HFFc6 (cell line): ENCODE data around the gene PCDH9. TPM values are rescaled to one million over a fixed set of nuclear protein-coding genes. Genes with fewer than 3 reads are reported as not detected.

Experiments used
- DNase-seq: peaks from one replicate; pipeline ENCODE4 v3.0.0-alpha.2; 2018
- H3K27ac Mint-ChIP-seq: 2 replicates; pipeline ENCODE4 v1.8.0; 2020; ENCODE audit warnings: mild to moderate bottlenecking, mixed read lengths
- H3K27me3 Mint-ChIP-seq: 2 replicates; pipeline ENCODE4 v1.8.0; 2021; ENCODE audit warnings: mild to moderate bottlenecking, moderate library complexity, mixed read lengths; ENCODE audit not compliant: insufficient read depth
- H3K36me3 Mint-ChIP-seq: 2 replicates; pipeline ENCODE4 v1.8.0; 2021; ENCODE audit warnings: low read depth, mixed read lengths
- H3K4me1 Mint-ChIP-seq: 2 replicates; pipeline ENCODE4 v1.8.0; 2020; ENCODE audit warnings: low read depth, mixed read lengths
- H3K4me3 Mint-ChIP-seq: 2 replicates; pipeline ENCODE4 v1.8.0; 2020; ENCODE audit warnings: mild to moderate bottlenecking, moderate library complexity, mixed read lengths
- H3K9me3 Mint-ChIP-seq: 2 replicates; pipeline ENCODE4 v1.8.0; 2020; ENCODE audit warnings: mild to moderate bottlenecking, mixed read lengths
- CTCF ChIP-seq: fragments of 200-600 bp; sonication (generic); IDR thresholded peaks from 2 replicates; pipeline ENCODE4 v1.5.0; 2021; ENCODE audit warnings: antibody characterized with exemption, mild to moderate bottlenecking
- total RNA-seq, 6 experiments: library from RNA; stranded (reverse); fragmentation: NEBNext Ultra II Directional; extraction: Animal tissue kit (Norgen Biotek cat#: 25700); gene quantifications; 2 replicates in 1 of 6; 3 replicates in 5 of 6; pipeline ENCODE4 v1.2.3, GENCODE V29; 2021

Gene PCDH9
- total RNA-seq, 6 experiments from 2014 or later, result 2.0 to 6.7 (median 2.6) TPM

DNA sequence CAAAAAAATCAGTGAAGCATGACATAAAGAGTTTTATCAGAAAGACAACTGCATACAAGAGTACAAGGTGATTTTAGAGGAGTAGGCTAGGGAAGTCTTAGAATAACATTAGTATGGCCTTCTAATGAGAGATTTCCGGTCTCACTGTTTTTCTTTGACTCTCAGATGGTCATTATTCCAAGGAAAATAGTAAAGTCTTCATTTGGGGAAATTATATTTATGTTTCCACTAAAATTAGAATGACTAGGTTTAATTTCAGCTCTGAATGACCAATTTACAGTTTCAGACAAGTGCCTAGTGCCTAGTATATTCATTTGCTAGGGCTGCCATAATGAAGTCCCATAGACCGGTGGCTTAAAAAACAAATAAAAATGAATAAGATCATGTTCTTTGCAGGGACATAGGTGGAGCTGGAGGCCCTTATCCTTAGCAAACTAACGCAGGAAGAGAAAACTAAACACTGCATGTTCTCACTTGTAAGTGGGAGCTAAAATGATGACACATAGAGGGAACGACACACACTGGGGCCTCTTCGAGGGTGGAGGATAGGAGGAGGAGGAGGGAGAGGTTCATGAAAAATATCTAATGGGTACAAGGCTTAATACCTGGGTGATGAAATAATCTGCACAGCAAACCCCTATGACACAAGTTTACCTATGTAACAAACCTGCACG is 303.1 kb downstream of the PCDH9 start:
- TF ChIP-seq CTCF, result no peak
- H3K36me3 Mint-ChIP-seq, result no peaks in the 10 kb centered on the region
- DNase-seq, result no peak
- no peaks in the 10 kb centered on the region for H3K9me3 Mint-ChIP-seq
- H3K27me3 Mint-ChIP-seq, result no peaks in the 10 kb centered on the region
- H3K4me1 Mint-ChIP-seq, result no peaks in the 10 kb centered on the region
- no peak overlapping the region for H3K4me3 Mint-ChIP-seq
- no peak overlapping the region for H3K27ac Mint-ChIP-seq

GRCh38 chr13:66926200-66926850 is 303.8 kb downstream of the PCDH9 start:
- no peak for DNase-seq
- no peak overlapping the region for H3K4me3 Mint-ChIP-seq
- H3K36me3 Mint-ChIP-seq, result no peaks in the 10 kb centered on the region
- H3K27ac Mint-ChIP-seq, result no peak overlapping the region
- no peak for TF ChIP-seq CTCF
- H3K9me3 Mint-ChIP-seq, result no peaks in the 10 kb centered on the region
- no peaks in the 10 kb centered on the region for H3K4me1 Mint-ChIP-seq
- no peaks in the 10 kb centered on the region for H3K27me3 Mint-ChIP-seq

- H3K36me3 Mint-ChIP-seq, result no peaks in the 10 kb centered on the region
- no peak for TF ChIP-seq CTCF
- no peaks in the 10 kb centered on the region; the same call in 1 of the 2 replicates for H3K9me3 Mint-ChIP-seq
- no peaks in the 10 kb centered on the region; the same call in none of the 2 replicates for H3K27me3 Mint-ChIP-seq
- H3K4me1 Mint-ChIP-seq, result no peaks in the 10 kb centered on the region
- no peak for DNase-seq
- H3K4me3 Mint-ChIP-seq, result no peak overlapping the region
- H3K27ac Mint-ChIP-seq, result no peak overlapping the region
Observed at GRCh38 chr13:66922444-66922843, 307.7 kb downstream of the PCDH9 start.

- H3K27me3 Mint-ChIP-seq, result no peaks in the 10 kb centered on the region; the same call in none of the 2 replicates
- no peaks in the 10 kb centered on the region; the same call in 1 of the 2 replicates for H3K9me3 Mint-ChIP-seq
- no peak for TF ChIP-seq CTCF
- H3K4me1 Mint-ChIP-seq, result no peaks in the 10 kb centered on the region
- H3K4me3 Mint-ChIP-seq, result no peak overlapping the region
- H3K36me3 Mint-ChIP-seq, result no peaks in the 10 kb centered on the region
- no peak overlapping the region for H3K27ac Mint-ChIP-seq
- DNase-seq, result no peak
Observed at GRCh38 chr13:66921437-66921836, 308.7 kb downstream of the PCDH9 start.

GRCh38 chr13:66915596-66916185 is 314.4 kb downstream of the PCDH9 start:
- H3K4me3 Mint-ChIP-seq, result no peak overlapping the region
- no peak for TF ChIP-seq CTCF
- no peaks in the 10 kb centered on the region; the same call in none of the 2 replicates for H3K27me3 Mint-ChIP-seq
- H3K9me3 Mint-ChIP-seq, result no peaks in the 10 kb centered on the region; the same call in 1 of the 2 replicates
- H3K36me3 Mint-ChIP-seq, result no peaks in the 10 kb centered on the region
- no peak overlapping the region for H3K27ac Mint-ChIP-seq
- peak; percentile 0 for DNase-seq
- H3K4me1 Mint-ChIP-seq, result no peaks in the 10 kb centered on the region
